Endothelial cell of hepatic sinusoid (primary cell): Measurements from ENCODE around the gene MSL3B.

ENCODE experiments used
- in situ Hi-C: cut with HindIII; loops from 2 replicates; pipeline ENCODE4 v1.10.0; 2017; ENCODE audit warnings: low sequenced_read_pairs

MSL3B gene

GRCh38 chr2:233818639-233819621, 49.3 kb downstream of the MSL3B start:
- in situ Hi-C loops: no loop called here

GRCh38 chr2:233817995-233818638, 50.1 kb downstream of the MSL3B start:
- in situ Hi-C loops: no loop called here

GRCh38 chr2:233817361-233817911, 50.8 kb downstream of the MSL3B start:
- in situ Hi-C loops: no loop called here

GRCh38 chr2:233816771-233817170, 51.4 kb downstream of the MSL3B start:
- in situ Hi-C loops: no loop called here

DNA sequence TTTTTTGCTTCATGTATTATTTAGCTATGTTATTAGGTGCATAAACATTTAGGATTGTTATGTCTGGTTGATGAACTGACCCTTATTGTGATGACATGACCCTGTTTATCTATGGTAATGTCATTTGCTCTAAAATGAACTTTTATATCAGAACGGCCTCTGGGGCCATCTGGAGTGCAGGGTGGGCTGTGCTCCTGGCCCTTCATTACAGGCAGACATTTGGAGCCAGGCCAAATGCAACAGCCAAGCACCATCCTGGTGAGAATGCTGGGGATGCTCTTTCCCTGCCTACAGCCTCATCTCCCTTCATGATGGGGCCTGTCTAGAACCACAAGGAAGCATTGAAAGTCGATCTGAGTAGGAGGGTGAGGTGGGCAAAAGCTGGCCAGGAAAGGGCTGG, 51.9 kb downstream of the MSL3B start:
- in situ Hi-C loops: no loop called here

GRCh38 chr2:233815861-233816260, 52.3 kb downstream of the MSL3B start:
- in situ Hi-C loops: no loop called here
